SK-N-SH (cell line): Measurements from ENCODE around the gene FOXL1. TPM values are rescaled to one million over a fixed set of nuclear protein-coding genes. Genes with fewer than 3 reads are reported as not detected.
A peak's percentile ranks its signal among the peaks of the same experiment; 100 is the strongest.

Experiments used
- CTCF ChIA-PET: fragments of 300-600, 350-600 bp; formaldehyde crosslinking; extraction: SDS; loops from one replicate; lab custom pipeline; 2021; lab: Yijun Ruan, JAX
- POLR2A ChIA-PET: fragments of 350-600 bp; sonication (Branson Sonifier 250); formaldehyde crosslinking; extraction: SDS; loops from one replicate; lab custom pipeline; 2020; ENCODE audit warnings: antibody characterized with exemption, inconsistent platforms; lab: Yijun Ruan, JAX
- DNase-seq: peaks from one replicate; pipeline ENCODE4 v3.0.0; 2012
- H2AFZ ChIP-seq: fragments of 200-600 bp; sonication (generic); 2 replicates; pipeline ENCODE4 v1.8.1; 2016; ENCODE audit warnings: antibody characterized with exemption, mild to moderate bottlenecking, low read depth
- H3F3A ChIP-seq: fragments of 200-600 bp; sonication (generic); replicated peaks from 2 replicates; pipeline ENCODE3; 2016; ENCODE audit warnings: antibody characterized with exemption, mild to moderate bottlenecking; ENCODE audit not compliant: insufficient read depth
- H3K27ac ChIP-seq, 2 experiments: fragments of 200-500 bp in 1 of 2; fragments of 200-600 bp in 1 of 2; sonication (Bioruptor generic) in 1 of 2; sonication (generic), shearing (Covaris generic) in 1 of 2; 2 replicates each; pipeline versions ENCODE4 v1.5.1 to v1.6.1; 2014 to 2016; ENCODE audit warnings: low read depth in 2 of 2, inconsistent platforms in 1 of 2, low read length in 1 of 2, mild to moderate bottlenecking in 1 of 2, mixed read lengths in 1 of 2
- H3K27me3 ChIP-seq: fragments of 200-600 bp; sonication (generic), shearing (Covaris generic); 2 replicates; pipeline ENCODE4 v1.6.1; 2016; ENCODE audit warnings: mixed run types; ENCODE audit not compliant: insufficient read depth
- H3K36me3 ChIP-seq, 2 experiments: fragments of 200-500 bp in 1 of 2; fragments of 200-600 bp in 1 of 2; sonication (Bioruptor generic) in 1 of 2; sonication (generic) in 1 of 2; replicated peaks in 1 of 2; 2 replicates each; pipeline versions ENCODE3 to v1.5.1; 2014 to 2016; ENCODE audit warnings: low read length in 1 of 2, mild to moderate bottlenecking in 1 of 2; ENCODE audit not compliant: insufficient read depth in 2 of 2, control insufficient read depth in 1 of 2
- H3K4me1 ChIP-seq, 2 experiments: fragments of 200-500 bp in 1 of 2; fragments of 200-600 bp in 1 of 2; sonication (Bioruptor generic) in 1 of 2; sonication (generic), shearing (Covaris generic) in 1 of 2; 2 replicates each; pipeline versions ENCODE4 v1.5.1 to v1.6.1; 2014 to 2016; ENCODE audit warnings: low read depth in 1 of 2, low read length in 1 of 2, mixed run types in 1 of 2; ENCODE audit not compliant: insufficient read depth in 2 of 2, control insufficient read depth in 1 of 2
- H3K4me2 ChIP-seq: fragments of 200-600 bp; sonication (generic), shearing (Covaris generic); 2 replicates; pipeline ENCODE4 v1.6.1; 2017; ENCODE audit warnings: mixed run types
- H3K4me3 ChIP-seq, 2 experiments: fragments of 200-500 bp in 1 of 2; fragments of 200-600 bp in 1 of 2; sonication (Bioruptor generic) in 1 of 2; sonication (generic), shearing (Covaris generic) in 1 of 2; 2 replicates each; pipeline versions ENCODE4 v1.5.1 to v1.8.1; 2014 to 2016; ENCODE audit warnings: low read depth in 2 of 2, inconsistent platforms in 1 of 2, low read length in 1 of 2, mild to moderate bottlenecking in 1 of 2, mixed read lengths in 1 of 2, moderate library complexity in 1 of 2
- H3K79me2 ChIP-seq: fragments of 200-600 bp; sonication (generic); 2 replicates; pipeline ENCODE4 v1.8.1; 2017; ENCODE audit warnings: mild to moderate bottlenecking; ENCODE audit not compliant: insufficient read depth
- H3K9ac ChIP-seq: fragments of 200-600 bp; sonication (generic); 2 replicates; pipeline ENCODE4 v1.6.1; 2017; ENCODE audit warnings: mixed run types
- H3K9me2 ChIP-seq: fragments of 200-600 bp; sonication (generic); 2 replicates; pipeline ENCODE4 v1.6.1; 2017; ENCODE audit warnings: mixed run types
- H3K9me3 ChIP-seq: fragments of 200-600 bp; sonication (generic); 2 replicates; pipeline ENCODE4 v1.6.1; 2017; ENCODE audit warnings: mixed run types, mild to moderate bottlenecking, moderate library complexity
- H4K20me1 ChIP-seq: fragments of 200-600 bp; sonication (generic); 2 replicates; pipeline ENCODE4 v1.6.1; 2017; ENCODE audit warnings: mild to moderate bottlenecking, mixed run types; ENCODE audit not compliant: insufficient read depth
- CHD2 ChIP-seq: fragments of 150-350 bp; IDR thresholded peaks from 2 replicates; pipeline ENCODE4 v1.6.1; 2018; ENCODE audit warnings: low read length; ENCODE audit not compliant: partially characterized antibody
- ELF1 ChIP-seq: IDR thresholded peaks from 2 replicates; pipeline ENCODE4 v1.4.0; 2012
- EP300 ChIP-seq, 2 experiments: IDR thresholded peaks; 2 replicates each; pipeline versions ENCODE4 v1.4.0 to v1.6.1; 2012; ENCODE audit warnings: borderline replicate concordance in 1 of 2, low read depth in 1 of 2, low read length in 1 of 2
- EZH2phosphoT487 ChIP-seq: fragments of 200-600 bp; sonication (generic); IDR thresholded peaks from 2 replicates; pipeline ENCODE4 v1.6.1; 2017; ENCODE audit warnings: low read depth, mixed run types, mild to moderate bottlenecking, antibody characterized with exemption, moderate library complexity, borderline replicate concordance
- FOSL2 ChIP-seq: IDR thresholded peaks from 2 replicates; pipeline ENCODE4 v1.4.0; 2012; ENCODE audit warnings: low read depth, mild to moderate bottlenecking, moderate library complexity, borderline replicate concordance
- FOXJ3 ChIP-seq: sonication (generic); formaldehyde crosslinking; IDR thresholded peaks from 2 replicates; pipeline ENCODE4 v1.5.1; 2020; ENCODE audit warnings: mild to moderate bottlenecking, missing genetic modification reagents
- FOXM1 ChIP-seq: IDR thresholded peaks from 2 replicates; pipeline ENCODE4 v1.4.0; 2012; ENCODE audit warnings: low read depth, mild to moderate bottlenecking
- GABPA ChIP-seq: IDR thresholded peaks from 2 replicates; pipeline ENCODE4 v1.4.0; 2012; ENCODE audit warnings: low read depth, mild to moderate bottlenecking
- GATA2 ChIP-seq: sonication (generic); formaldehyde crosslinking; IDR thresholded peaks from 2 replicates; pipeline ENCODE4 v1.5.0; 2020; ENCODE audit warnings: mild to moderate bottlenecking, missing genetic modification reagents
- IRF3 ChIP-seq: fragments of 150-350 bp; IDR thresholded peaks from 2 replicates; pipeline ENCODE4 v1.6.1; 2016; ENCODE audit warnings: mild to moderate bottlenecking, low read depth, low read length
- JUND ChIP-seq: IDR thresholded peaks from 2 replicates; pipeline ENCODE4 v1.4.0; 2012
- MAX ChIP-seq: IDR thresholded peaks from 2 replicates; pipeline ENCODE4 v1.4.0; 2012; ENCODE audit warnings: low read depth
- MEF2A ChIP-seq: IDR thresholded peaks from 2 replicates; pipeline ENCODE4 v1.4.0; 2012; ENCODE audit warnings: low read depth, borderline replicate concordance
- MXI1 ChIP-seq: IDR thresholded peaks from 2 replicates; pipeline ENCODE4 v1.6.1; 2012; ENCODE audit warnings: mild to moderate bottlenecking, low read depth, low read length, improper control_type of control experiment
- NFIC ChIP-seq: IDR thresholded peaks from 2 replicates; pipeline ENCODE4 v1.4.0; 2012; ENCODE audit warnings: borderline replicate concordance
- NRF1 ChIP-seq: IDR thresholded peaks from 2 replicates; pipeline ENCODE4 v1.6.1; 2012; ENCODE audit warnings: low read depth, mild to moderate bottlenecking, low read length
- PBX3 ChIP-seq: IDR thresholded peaks from 2 replicates; pipeline ENCODE4; 2012
- POLR2AphosphoS5 ChIP-seq: IDR thresholded peaks from 2 replicates; pipeline ENCODE4 v1.6.1; 2012; ENCODE audit warnings: low read depth, low read length
- RCOR1 ChIP-seq: fragments of 150-350 bp; IDR thresholded peaks from 2 replicates; pipeline ENCODE4 v1.6.1; 2017; ENCODE audit warnings: antibody characterized with exemption, low read length
- RFX5 ChIP-seq: IDR thresholded peaks from 2 replicates; pipeline ENCODE4 v1.6.1; 2012; ENCODE audit warnings: mild to moderate bottlenecking, improper control_type of control experiment, low read length
- RXRA ChIP-seq: IDR thresholded peaks from 2 replicates; pipeline ENCODE4 v1.4.0; 2012; ENCODE audit warnings: low read depth, mild to moderate bottlenecking, borderline replicate concordance
- SIN3A ChIP-seq: IDR thresholded peaks from 2 replicates; pipeline ENCODE4 v1.6.1; 2012; ENCODE audit warnings: low read depth, mild to moderate bottlenecking, low read length, moderate library complexity, borderline replicate concordance
- SMC3 ChIP-seq: IDR thresholded peaks from 2 replicates; pipeline ENCODE4 v1.6.1; 2012; ENCODE audit warnings: low read depth, low read length, improper control_type of control experiment
- TAF1 ChIP-seq: IDR thresholded peaks from 2 replicates; pipeline ENCODE4 v1.6.1; 2012; ENCODE audit warnings: low read depth, mild to moderate bottlenecking, low read length, moderate library complexity, borderline replicate concordance
- TCF12 ChIP-seq: IDR thresholded peaks from 2 replicates; pipeline ENCODE4 v1.4.0; 2012
- TEAD4 ChIP-seq: IDR thresholded peaks from 2 replicates; pipeline ENCODE4 v1.4.0; 2012; ENCODE audit warnings: mild to moderate bottlenecking, borderline replicate concordance; ENCODE audit not compliant: insufficient read depth
- USF1 ChIP-seq: IDR thresholded peaks from 2 replicates; pipeline ENCODE4 v1.4.0; 2012; ENCODE audit warnings: low read depth, borderline replicate concordance
- YY1 ChIP-seq: IDR thresholded peaks from 2 replicates; pipeline ENCODE4 v1.4.0; 2012; ENCODE audit warnings: low read depth, mild to moderate bottlenecking
- WGBS: methylation state at CpG from one replicate; pipeline ENCODE4 v1.1.6; 2017; ENCODE audit warnings: low lambda C conversion rate; 5-methylcytosine and 5-hydroxymethylcytosine counted together
- polyA plus RNA-seq, 3 experiments: library from polyadenylated mRNA; depleted of rRNA; stranded (reverse); fragments of >200 nt; gene quantifications; 2 replicates each; pipeline ENCODE4 v1.2.3, GENCODE V29; 2012
- TF ChIP-seq, protein P1 (sequence below): IDR thresholded peaks from 2 replicates; pipeline ENCODE4 v1.4.0; 2012; ENCODE audit warnings: low read depth, borderline replicate concordance
- TF ChIP-seq, protein P2 (sequence below): fragments of 200-600 bp; sonication (generic); IDR thresholded peaks from 2 replicates; pipeline ENCODE4 v1.6.1; 2017; ENCODE audit warnings: antibody characterized with exemption, mild to moderate bottlenecking, moderate library complexity

The FOXL1 gene
- polyA plus RNA-seq, 1 of the 3 experiments (the other 2 are of a cell fraction): 2.5 TPM

DNA sequence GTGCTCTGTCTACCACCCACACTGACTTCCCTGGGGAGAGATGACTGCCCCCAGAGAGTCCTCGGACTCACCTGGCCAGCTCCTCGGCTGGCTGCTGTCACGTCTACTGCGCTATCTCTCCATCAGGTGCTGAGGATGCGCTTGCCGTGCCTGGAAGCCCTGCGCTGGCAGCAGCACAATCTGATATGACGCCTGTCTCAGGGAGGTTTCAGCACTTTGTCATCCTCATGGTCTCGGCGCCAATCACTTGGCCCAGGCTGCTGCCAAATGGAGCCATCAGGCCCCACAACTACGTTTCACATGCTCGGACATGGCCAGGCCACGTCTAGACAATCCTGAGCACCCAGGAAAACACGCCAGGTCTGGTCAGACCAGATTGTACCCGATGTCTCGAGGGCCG, 46.7 kb downstream of the FOXL1 start:
- Histone ChIP-seq H4K20me1 (no peaks in the 10 kb centered on the region), H3K79me2 (no peaks in the 10 kb centered on the region), H3K9ac (0 out of 2 replicates have a peak overlapping the region, but pooled peaks have one; percentile 11), H3K4me3 (no peak overlapping the region), H3K36me3 (no peaks in the 10 kb centered on the region), H3F3A (peaks cover 14% of the 10 kb centered on the region), H3K4me2 (peak overlapping the region; percentile 11), H2AFZ (peak overlapping the region; percentile 30; the same call in 1 of the 2 replicates), H3K27ac (no peak overlapping the region; a peak in 1 of 4 replicates), H3K4me1 (peaks cover 6 to 13% of the 10 kb centered on the region in 2 experiments; a peak in 3 of 4 replicates), H3K9me3 (no peaks in the 10 kb centered on the region), H3K9me2 (no peaks in the 10 kb centered on the region), H3K27me3 (no peaks in the 10 kb centered on the region)
- 34% methylated on average over 13 of the region's 17 CpGs for WGBS
- peak; percentile 17 for DNase-seq
- ChIA-PET POLR2A (no interaction called here), CTCF (no interaction called here)
- TF ChIP-seq POLR2AphosphoS5 (no peak), GATA2 (CRISPR knock-in tag) (peak; percentile 71), CHD2 (no peak), SMC3 (no peak), RCOR1 (no peak), EP300 (IDR thresholded peaks at IDR 0.05; ENCODE audit: borderline replicate concordance in 1 of 2, low read depth in 1 of 2, low read length in 1 of 2) (no peak; a peak in 1 of 4 replicates), IRF3 (no peak), SIN3A (no peak), RXRA (no peak), NFIC (peak; percentile 61), TAF1 (no peak), FOXJ3 (CRISPR knock-in tag) (no peak), EZH2phosphoT487 (no peak), NRF1 (no peak), MAX (no peak), FOXM1 (no peak), FOSL2 (no peak), ELF1 (no peak), RFX5 (no peak), YY1 (no peak), GABPA (no peak), PBX3 (peak; percentile 43), TEAD4 (no peak), JUND (no peak), USF1 (no peak), MXI1 (no peak), TCF12 (peak; percentile 42), MEF2A (no peak)
- TF ChIP-seq, protein P1, sequence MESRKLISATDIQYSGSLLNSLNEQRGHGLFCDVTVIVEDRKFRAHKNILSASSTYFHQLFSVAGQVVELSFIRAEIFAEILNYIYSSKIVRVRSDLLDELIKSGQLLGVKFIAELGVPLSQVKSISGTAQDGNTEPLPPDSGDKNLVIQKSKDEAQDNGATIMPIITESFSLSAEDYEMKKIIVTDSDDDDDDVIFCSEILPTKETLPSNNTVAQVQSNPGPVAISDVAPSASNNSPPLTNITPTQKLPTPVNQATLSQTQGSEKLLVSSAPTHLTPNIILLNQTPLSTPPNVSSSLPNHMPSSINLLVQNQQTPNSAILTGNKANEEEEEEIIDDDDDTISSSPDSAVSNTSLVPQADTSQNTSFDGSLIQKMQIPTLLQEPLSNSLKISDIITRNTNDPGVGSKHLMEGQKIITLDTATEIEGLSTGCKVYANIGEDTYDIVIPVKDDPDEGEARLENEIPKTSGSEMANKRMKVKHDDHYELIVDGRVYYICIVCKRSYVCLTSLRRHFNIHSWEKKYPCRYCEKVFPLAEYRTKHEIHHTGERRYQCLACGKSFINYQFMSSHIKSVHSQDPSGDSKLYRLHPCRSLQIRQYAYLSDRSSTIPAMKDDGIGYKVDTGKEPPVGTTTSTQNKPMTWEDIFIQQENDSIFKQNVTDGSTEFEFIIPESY: no peak
- TF ChIP-seq, protein P2, sequence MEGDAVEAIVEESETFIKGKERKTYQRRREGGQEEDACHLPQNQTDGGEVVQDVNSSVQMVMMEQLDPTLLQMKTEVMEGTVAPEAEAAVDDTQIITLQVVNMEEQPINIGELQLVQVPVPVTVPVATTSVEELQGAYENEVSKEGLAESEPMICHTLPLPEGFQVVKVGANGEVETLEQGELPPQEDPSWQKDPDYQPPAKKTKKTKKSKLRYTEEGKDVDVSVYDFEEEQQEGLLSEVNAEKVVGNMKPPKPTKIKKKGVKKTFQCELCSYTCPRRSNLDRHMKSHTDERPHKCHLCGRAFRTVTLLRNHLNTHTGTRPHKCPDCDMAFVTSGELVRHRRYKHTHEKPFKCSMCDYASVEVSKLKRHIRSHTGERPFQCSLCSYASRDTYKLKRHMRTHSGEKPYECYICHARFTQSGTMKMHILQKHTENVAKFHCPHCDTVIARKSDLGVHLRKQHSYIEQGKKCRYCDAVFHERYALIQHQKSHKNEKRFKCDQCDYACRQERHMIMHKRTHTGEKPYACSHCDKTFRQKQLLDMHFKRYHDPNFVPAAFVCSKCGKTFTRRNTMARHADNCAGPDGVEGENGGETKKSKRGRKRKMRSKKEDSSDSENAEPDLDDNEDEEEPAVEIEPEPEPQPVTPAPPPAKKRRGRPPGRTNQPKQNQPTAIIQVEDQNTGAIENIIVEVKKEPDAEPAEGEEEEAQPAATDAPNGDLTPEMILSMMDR: no peak
